8988T (cell line): ENCODE results near the gene PM20D1.
"Not testable (repeated sequence)": the region's sequence is repeated elsewhere in the genome, so short reads cannot be mapped to it uniquely, and the experiment has no call there.

ENCODE experiments used
- DNase-seq: peaks from one replicate; pipeline ENCODE4 v3.0.0; 2011

The PM20D1 gene

GRCh38 chr1:205849619-205850355 is at the start of gene PM20D1:
Gene PM20D1 (minus strand): TSS chr1:205850132. CDS start chr1:205850072, 60 bp downstream.
- DNase-seq, result peak; percentile 67

GRCh38 chr1:205896351-205896750 is 46.4 kb upstream of the PM20D1 start:
- no peak for DNase-seq

- DNase-seq, result not testable (repeated sequence)
Observed at GRCh38 chr1:205894119-205894518, 44.2 kb upstream of the PM20D1 start.

- not testable (repeated sequence) for DNase-seq
Observed at GRCh38 chr1:205892175-205892574, 42.2 kb upstream of the PM20D1 start.

- DNase-seq, result not testable (repeated sequence)
Observed at GRCh38 chr1:205891481-205891880, 41.5 kb upstream of the PM20D1 start.

GRCh38 chr1:205890631-205891030 is 40.7 kb upstream of the PM20D1 start:
- not testable (repeated sequence) for DNase-seq

- DNase-seq, result not testable (repeated sequence)
Observed at GRCh38 chr1:205889706-205890105, 39.8 kb upstream of the PM20D1 start.

GRCh38 chr1:205889006-205889405 is 39.1 kb upstream of the PM20D1 start:
- not testable (repeated sequence) for DNase-seq

- no peak for DNase-seq
Observed at GRCh38 chr1:205883792-205884191, 33.9 kb upstream of the PM20D1 start.

- no peak for DNase-seq
Observed at GRCh38 chr1:205880923-205881322, 31.0 kb upstream of the PM20D1 start.

- no peak for DNase-seq
Observed at GRCh38 chr1:205879974-205880373, 30.0 kb upstream of the PM20D1 start.

- no peak for DNase-seq
Observed at GRCh38 chr1:205878026-205878425, 28.1 kb upstream of the PM20D1 start.

- not testable (repeated sequence) for DNase-seq
Observed at GRCh38 chr1:205873148-205873547, 23.2 kb upstream of the PM20D1 start.

- DNase-seq, result no peak
Observed at GRCh38 chr1:205870236-205870635, 20.3 kb upstream of the PM20D1 start.

- no peak for DNase-seq
Observed at GRCh38 chr1:205861540-205861939, 11.6 kb upstream of the PM20D1 start.

- DNase-seq, result no peak
Observed at GRCh38 chr1:205858141-205858961, 8.4 kb upstream of the PM20D1 start.

- not testable (repeated sequence) for DNase-seq
Observed at GRCh38 chr1:205857501-205857900, 7.6 kb upstream of the PM20D1 start.

GRCh38 chr1:205856433-205856832 is 6.5 kb upstream of the PM20D1 start:
- DNase-seq, result no peak

- no peak for DNase-seq
Observed at GRCh38 chr1:205852969-205853368, 3.0 kb upstream of the PM20D1 start.

GRCh38 chr1:205851993-205852392 is 2.1 kb upstream of the PM20D1 start:
- no peak for DNase-seq

- DNase-seq, result no peak
Observed at GRCh38 chr1:205843036-205843859, 6.7 kb downstream of the PM20D1 start.

- no peak for DNase-seq
Observed at GRCh38 chr1:205842229-205842628, 7.7 kb downstream of the PM20D1 start.
